PC-9 (cell line): ENCODE measurements around the gene MMP17. TPM values are rescaled to one million over a fixed set of nuclear protein-coding genes. Genes with fewer than 3 reads are reported as not detected.

Experiments
- BruUV-seq: library from RNA; stranded (reverse); fragments of 400-500 nt; replicated peaks from 2 replicates; lab custom pipeline; 2021; lab: Mats Ljungman, UMichigan
- CTCF ChIA-PET: fragments of 300-600 bp; sonication (Branson Sonifier 250); formaldehyde crosslinking; loops from one replicate; lab custom pipeline; 2022; ENCODE audit warnings: antibody characterized with exemption; lab: Charles Lee
- POLR2A ChIA-PET: fragments of 300-600 bp; sonication (Branson Sonifier 250); formaldehyde crosslinking; loops from one replicate; lab custom pipeline; 2022; ENCODE audit warnings: antibody characterized with exemption; ENCODE audit not compliant: unreplicated experiment; lab: Charles Lee
- DNase-seq, 2 experiments: peaks; one replicate each; pipeline versions ENCODE4 v3.0.0 to v3.0.0-alpha.2; 2015 to 2022; ENCODE audit warnings: mixed read lengths in 1 of 2
- H2AFZ ChIP-seq: fragments of 200-600 bp; sonication (generic); 2 replicates; pipeline ENCODE4 v1.8.1; 2017; ENCODE audit warnings: antibody characterized with exemption
- H3F3A ChIP-seq: fragments of 200-600 bp; sonication (generic); 2 replicates; pipeline ENCODE4 v1.8.1; 2017; ENCODE audit warnings: antibody characterized with exemption, mild to moderate bottlenecking, low read depth; ENCODE audit not compliant: insufficient read depth
- H3K27ac ChIP-seq: fragments of 200-600 bp; sonication (generic); 2 replicates; pipeline ENCODE4 v1.6.1; 2016; ENCODE audit warnings: mixed run types
- H3K27me3 ChIP-seq: fragments of 200-600 bp; sonication (generic); 2 replicates; pipeline ENCODE4 v1.6.1; 2016; ENCODE audit warnings: low read depth, mixed run types; ENCODE audit not compliant: insufficient read depth
- H3K36me3 ChIP-seq: fragments of 200-600 bp; sonication (generic); 2 replicates; pipeline ENCODE4 v1.6.1; 2016; ENCODE audit warnings: low read depth, mixed run types
- H3K4me1 ChIP-seq: fragments of 200-600 bp; sonication (generic); replicated peaks from 2 replicates; pipeline ENCODE4 v1.6.1; 2016; ENCODE audit warnings: mixed run types; ENCODE audit not compliant: insufficient read depth
- H3K4me2 ChIP-seq: fragments of 200-600 bp; sonication (generic); 2 replicates; pipeline ENCODE4 v1.6.1; 2017; ENCODE audit warnings: mixed run types
- H3K4me3 ChIP-seq: fragments of 200-600 bp; sonication (generic); 2 replicates; pipeline ENCODE4 v1.6.1; 2016; ENCODE audit warnings: mixed run types
- H3K79me2 ChIP-seq: fragments of 200-600 bp; sonication (generic); 2 replicates; pipeline ENCODE4 v1.6.1; 2017; ENCODE audit warnings: low read depth, mixed run types
- H3K9me2 ChIP-seq: fragments of 200-600 bp; sonication (generic); 2 replicates; pipeline ENCODE4 v1.8.1; 2017; ENCODE audit warnings: mild to moderate bottlenecking; ENCODE audit not compliant: insufficient read depth
- H3K9me3 ChIP-seq: fragments of 200-600 bp; sonication (generic); 2 replicates; pipeline ENCODE4 v1.8.1; 2016; ENCODE audit warnings: low read depth; ENCODE audit not compliant: insufficient read depth
- H4K20me1 ChIP-seq: fragments of 200-600 bp; sonication (generic); 2 replicates; pipeline ENCODE4 v1.8.1; 2017; ENCODE audit not compliant: insufficient read depth
- EZH2 ChIP-seq: fragments of 200-600 bp; sonication (generic); IDR thresholded peaks from 2 replicates; pipeline ENCODE4 v1.8.0; 2017; ENCODE audit warnings: antibody characterized with exemption, low read depth
- intact Hi-C: fragments of 100-400 bp; cut with micrococcal nuclease; formaldehyde crosslinking; loops from one replicate; pipeline ENCODE4 v1.10.0; 2022; ENCODE audit not compliant: unreplicated experiment
- total RNA-seq: library from RNA; stranded (reverse); gene quantifications from 2 replicates; pipeline ENCODE4 v1.2.3, GENCODE V29; 2021
- TF ChIP-seq, protein P1 (sequence below): fragments of 200-600 bp; sonication (generic); conservative IDR thresholded peaks from 2 replicates; pipeline ENCODE4 v1.6.1; 2017; ENCODE audit warnings: mixed run types, antibody characterized with exemption, mild to moderate bottlenecking, moderate library complexity

The MMP17 gene
- total RNA-seq, 1 experiment from 2014 or later = 3.3 TPM

DNA sequence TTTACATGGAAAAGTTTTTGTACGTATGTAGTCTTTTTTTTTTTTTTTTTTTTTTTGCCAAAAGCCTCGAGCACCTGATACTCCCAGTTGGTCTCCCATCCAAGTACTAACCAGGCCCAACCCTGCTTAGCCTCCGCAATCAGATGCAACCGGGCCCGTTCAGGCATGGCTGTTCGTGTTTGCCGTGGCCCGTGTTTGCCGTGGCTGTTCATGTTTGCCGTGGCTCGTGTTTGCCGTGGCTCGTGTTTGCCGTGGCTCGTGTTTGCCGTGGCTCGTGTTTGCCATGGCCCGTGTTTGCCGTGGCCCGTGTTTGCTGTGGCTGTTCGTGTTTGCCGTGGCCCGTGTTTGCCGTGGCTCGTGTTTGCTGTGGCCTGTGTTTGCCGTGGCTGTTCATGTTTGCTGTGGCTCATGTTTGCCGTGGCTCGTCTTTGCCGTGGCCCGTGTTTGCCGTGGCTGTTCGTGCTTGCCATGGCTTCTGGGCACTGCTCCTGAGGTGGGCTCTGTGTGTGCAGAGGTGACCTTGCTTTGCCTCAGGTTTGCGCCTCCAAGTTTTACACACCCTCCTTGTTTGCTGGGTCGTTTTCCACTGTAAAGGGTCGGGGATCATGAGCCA, 26.8 kb upstream of the MMP17 start:
- CTCF ChIA-PET = no interaction called here
- POLR2A ChIA-PET = no interaction called here
- Histone ChIP-seq H3K4me3 (no peak overlapping the region), H3K36me3 (no peaks in the 10 kb centered on the region), H3K27ac (no peak overlapping the region), H3K4me2 (no peak overlapping the region), H3K9me2 (no peaks in the 10 kb centered on the region), H3K4me1 (peaks cover 9% of the 10 kb centered on the region), H3K27me3 (no peaks in the 10 kb centered on the region), H4K20me1 (no peaks in the 10 kb centered on the region), H2AFZ (no peak overlapping the region), H3K79me2 (no peaks in the 10 kb centered on the region), H3K9me3 (no peaks in the 10 kb centered on the region), H3F3A (peaks cover 18% of the 10 kb centered on the region; the same call in 1 of the 2 replicates)
- TF ChIP-seq, protein P1, sequence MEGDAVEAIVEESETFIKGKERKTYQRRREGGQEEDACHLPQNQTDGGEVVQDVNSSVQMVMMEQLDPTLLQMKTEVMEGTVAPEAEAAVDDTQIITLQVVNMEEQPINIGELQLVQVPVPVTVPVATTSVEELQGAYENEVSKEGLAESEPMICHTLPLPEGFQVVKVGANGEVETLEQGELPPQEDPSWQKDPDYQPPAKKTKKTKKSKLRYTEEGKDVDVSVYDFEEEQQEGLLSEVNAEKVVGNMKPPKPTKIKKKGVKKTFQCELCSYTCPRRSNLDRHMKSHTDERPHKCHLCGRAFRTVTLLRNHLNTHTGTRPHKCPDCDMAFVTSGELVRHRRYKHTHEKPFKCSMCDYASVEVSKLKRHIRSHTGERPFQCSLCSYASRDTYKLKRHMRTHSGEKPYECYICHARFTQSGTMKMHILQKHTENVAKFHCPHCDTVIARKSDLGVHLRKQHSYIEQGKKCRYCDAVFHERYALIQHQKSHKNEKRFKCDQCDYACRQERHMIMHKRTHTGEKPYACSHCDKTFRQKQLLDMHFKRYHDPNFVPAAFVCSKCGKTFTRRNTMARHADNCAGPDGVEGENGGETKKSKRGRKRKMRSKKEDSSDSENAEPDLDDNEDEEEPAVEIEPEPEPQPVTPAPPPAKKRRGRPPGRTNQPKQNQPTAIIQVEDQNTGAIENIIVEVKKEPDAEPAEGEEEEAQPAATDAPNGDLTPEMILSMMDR = no peak
- no peak for TF ChIP-seq EZH2
- no TSS peak for BruUV-seq
- intact Hi-C loops = no loop called here
- no peak for DNase-seq

DNA sequence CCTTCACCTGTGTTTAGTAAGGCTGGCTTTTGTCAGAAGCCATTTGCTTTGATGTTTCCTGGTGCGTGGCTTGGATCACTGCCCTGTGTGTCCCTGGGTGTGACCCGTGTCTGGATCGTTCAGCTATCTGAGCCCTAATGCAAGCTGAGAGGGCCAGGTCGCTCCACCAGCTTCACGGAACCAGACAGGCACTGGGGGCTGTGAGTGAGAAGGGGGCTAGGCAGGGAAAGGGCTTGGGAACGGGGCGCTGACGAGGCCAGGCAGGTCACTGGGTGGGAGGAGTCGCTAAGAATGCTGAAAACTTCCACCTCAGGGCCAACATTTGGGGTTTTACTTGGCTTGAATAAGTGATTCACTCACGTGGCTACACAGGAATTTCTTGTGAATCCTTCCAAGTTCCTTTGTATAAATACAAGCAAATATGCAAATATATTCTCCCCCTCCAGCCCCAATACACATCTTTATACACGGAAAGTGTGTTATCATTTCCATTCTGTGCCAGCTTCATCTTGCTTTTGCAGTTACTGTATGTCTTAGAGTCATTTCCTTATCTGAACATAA, 24.2 kb upstream of the MMP17 start:
- no peaks in the 10 kb centered on the region for H3K27me3 ChIP-seq
- no peaks in the 10 kb centered on the region for H3K9me2 ChIP-seq
- no peak overlapping the region for H3K27ac ChIP-seq
- ChIA-PET POLR2A (no interaction called here), CTCF (no interaction called here)
- no peaks in the 10 kb centered on the region for H3K9me3 ChIP-seq
- no peak overlapping the region for H2AFZ ChIP-seq
- H3K4me2 ChIP-seq = no peak overlapping the region
- no TSS peak for BruUV-seq
- H3F3A ChIP-seq = peaks cover 18% of the 10 kb centered on the region; the same call in 1 of the 2 replicates
- intact Hi-C loops = no loop called here
- peak in 1 of 2 experiments; percentile 37 for DNase-seq
- H3K36me3 ChIP-seq = no peaks in the 10 kb centered on the region
- H3K4me1 ChIP-seq = peaks cover 9% of the 10 kb centered on the region
- TF ChIP-seq, protein P1 = no peak
- no peak for TF ChIP-seq EZH2
- H4K20me1 ChIP-seq = no peaks in the 10 kb centered on the region
- no peak overlapping the region for H3K4me3 ChIP-seq
- H3K79me2 ChIP-seq = no peaks in the 10 kb centered on the region

DNA sequence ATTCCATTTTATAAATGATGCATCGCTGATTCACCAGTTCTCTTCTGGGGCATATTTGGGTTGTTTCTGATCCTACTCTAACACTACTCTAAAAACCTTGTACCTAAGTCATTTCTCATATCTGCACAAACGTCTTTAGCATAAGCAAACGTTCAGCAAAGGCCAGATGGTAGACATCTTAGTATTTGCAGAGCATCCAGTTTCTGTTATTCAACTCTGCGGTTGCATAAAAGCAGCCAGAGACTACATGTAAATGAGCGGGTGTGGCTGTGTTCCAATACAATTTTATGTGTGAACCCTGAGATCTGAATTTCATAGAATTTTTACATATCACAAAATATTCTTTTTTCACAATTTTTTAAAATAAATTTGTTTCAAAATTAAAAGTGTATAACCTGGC, 22.8 kb upstream of the MMP17 start:
- Histone ChIP-seq H3K79me2 (no peaks in the 10 kb centered on the region), H3K27me3 (no peaks in the 10 kb centered on the region), H4K20me1 (no peaks in the 10 kb centered on the region), H3K27ac (no peak overlapping the region), H3K4me3 (no peak overlapping the region), H2AFZ (no peak overlapping the region), H3K4me1 (peaks cover 9% of the 10 kb centered on the region), H3K9me3 (no peaks in the 10 kb centered on the region), H3K4me2 (no peak overlapping the region), H3K9me2 (no peaks in the 10 kb centered on the region), H3K36me3 (no peaks in the 10 kb centered on the region), H3F3A (peaks cover 18% of the 10 kb centered on the region; the same call in 1 of the 2 replicates)
- no peak for DNase-seq
- POLR2A ChIA-PET = no interaction called here
- intact Hi-C loops = no loop called here
- CTCF ChIA-PET = no interaction called here
- BruUV-seq = no TSS peak
- no peak for TF ChIP-seq EZH2
- TF ChIP-seq, protein P1 = no peak
